AG04449 (cell line): ENCODE data around the gene CACNG7.

Experiments
- CTCF ChIA-PET: fragments of 350-600 bp; formaldehyde crosslinking; extraction: SDS; loops from one replicate; lab custom pipeline; 2021; ENCODE audit warnings: antibody characterized with exemption; lab: Yijun Ruan, JAX
- POLR2A ChIA-PET: fragments of 400-600, 350-600 bp; formaldehyde crosslinking; extraction: SDS; loops from one replicate; lab custom pipeline; 2020; ENCODE audit warnings: antibody characterized with exemption, inconsistent platforms; lab: Yijun Ruan, JAX
- DNase-seq: peaks from one replicate; pipeline ENCODE4 v3.0.0-alpha.2; 2010; ENCODE audit warnings: low read depth, low spot score
- H3K4me3 ChIP-seq: 2 replicates; pipeline ENCODE4 v1.5.1; 2011; ENCODE audit warnings: low read depth, mild to moderate bottlenecking, control low read depth, low read length
- TF ChIP-seq, protein P1 (sequence below): IDR thresholded peaks from one replicate; pipeline ENCODE4 v1.5.1; 2011; ENCODE audit warnings: mild to moderate bottlenecking, moderate library complexity, low read length, control low read depth, inconsistent platforms; ENCODE audit not compliant: insufficient read depth; ENCODE audit errors: missing control alignments

The CACNG7 gene

DNA sequence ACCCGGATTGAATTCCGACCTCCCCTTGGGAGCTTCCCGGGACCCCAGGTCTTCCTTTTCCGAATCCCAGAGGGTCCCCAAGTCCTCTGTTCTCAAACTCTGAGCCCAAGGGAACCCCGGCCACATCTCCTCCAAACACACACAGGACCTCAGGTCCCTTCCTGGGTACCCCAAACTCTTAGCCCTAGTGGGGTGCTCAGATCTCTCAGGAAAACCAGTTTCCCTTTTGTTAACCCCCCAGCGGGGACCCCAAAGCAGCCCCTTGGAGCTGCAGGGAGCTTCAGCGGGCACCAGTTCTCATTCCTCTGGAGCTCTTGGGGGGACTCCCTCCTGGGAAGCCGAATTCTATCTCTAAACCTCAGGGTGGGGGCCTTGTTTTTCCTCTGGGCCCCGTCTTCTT lies 83.1 kb downstream of the CACNG7 start:
- TF ChIP-seq, protein P1, sequence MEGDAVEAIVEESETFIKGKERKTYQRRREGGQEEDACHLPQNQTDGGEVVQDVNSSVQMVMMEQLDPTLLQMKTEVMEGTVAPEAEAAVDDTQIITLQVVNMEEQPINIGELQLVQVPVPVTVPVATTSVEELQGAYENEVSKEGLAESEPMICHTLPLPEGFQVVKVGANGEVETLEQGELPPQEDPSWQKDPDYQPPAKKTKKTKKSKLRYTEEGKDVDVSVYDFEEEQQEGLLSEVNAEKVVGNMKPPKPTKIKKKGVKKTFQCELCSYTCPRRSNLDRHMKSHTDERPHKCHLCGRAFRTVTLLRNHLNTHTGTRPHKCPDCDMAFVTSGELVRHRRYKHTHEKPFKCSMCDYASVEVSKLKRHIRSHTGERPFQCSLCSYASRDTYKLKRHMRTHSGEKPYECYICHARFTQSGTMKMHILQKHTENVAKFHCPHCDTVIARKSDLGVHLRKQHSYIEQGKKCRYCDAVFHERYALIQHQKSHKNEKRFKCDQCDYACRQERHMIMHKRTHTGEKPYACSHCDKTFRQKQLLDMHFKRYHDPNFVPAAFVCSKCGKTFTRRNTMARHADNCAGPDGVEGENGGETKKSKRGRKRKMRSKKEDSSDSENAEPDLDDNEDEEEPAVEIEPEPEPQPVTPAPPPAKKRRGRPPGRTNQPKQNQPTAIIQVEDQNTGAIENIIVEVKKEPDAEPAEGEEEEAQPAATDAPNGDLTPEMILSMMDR: no peak
- DNase-seq: no peak
- ChIA-PET CTCF (interaction anchor here (1.1 kb wide), 1 partner anchor 111 kb away, joined by 3 read pairs; the partner anchor contains the start of gene PRKCG), POLR2A (no interaction called here)
- H3K4me3 ChIP-seq: no peak overlapping the region

- TF ChIP-seq, protein P1: no peak
- no peak for DNase-seq
- ChIA-PET CTCF (interaction anchor here (1.1 kb wide), 1 partner anchor 111 kb away, joined by 3 read pairs; the partner anchor contains the start of gene PRKCG), POLR2A (no interaction called here)
- no peak overlapping the region for H3K4me3 ChIP-seq
These were observed 83.7 kb downstream of the CACNG7 start for GRCh38 chr19:53992815-53993214.

GRCh38 chr19:53993448-53993847 lies 84.4 kb downstream of the CACNG7 start:
- POLR2A ChIA-PET: no interaction called here
- TF ChIP-seq, protein P1: no peak
- DNase-seq: no peak
- no peak overlapping the region for H3K4me3 ChIP-seq
- CTCF ChIA-PET: interaction anchor here (1.4 kb wide), 1 partner anchor 37 kb away, joined by 3 read pairs; no protein-coding TSS in a partner anchor
